IMR-90 (cell line): ENCODE results near the gene ST6GALNAC2. TPM values are rescaled to one million over a fixed set of nuclear protein-coding genes. Genes with fewer than 3 reads are reported as not detected.

Source experiments
- ATAC-seq: fragments of 200-7000 bp; cut with Tn5 transposase; 2 replicates; pipeline ENCODE4 v1.9.1; 2020; ENCODE audit warnings: low read depth, mild to moderate bottlenecking, moderate library complexity
- BruUV-seq: library from RNA; stranded (reverse); fragments of 400-500 nt; replicated peaks from 2 replicates; lab custom pipeline; 2021; lab: Mats Ljungman, UMichigan
- CTCF ChIA-PET: fragments of 300-600 bp; formaldehyde crosslinking; extraction: SDS; loops from one replicate; lab custom pipeline; 2021; ENCODE audit warnings: antibody characterized with exemption; lab: Yijun Ruan, JAX
- POLR2A ChIA-PET: fragments of 300-600 bp; sonication (Branson Sonifier 250); formaldehyde crosslinking; loops from one replicate; lab custom pipeline; 2022; ENCODE audit warnings: antibody characterized with exemption; ENCODE audit not compliant: unreplicated experiment; lab: Charles Lee
- DNase-seq: peaks from one replicate; pipeline ENCODE4 v3.0.0; 2013
- H2AFZ ChIP-seq: replicated peaks from 2 replicates; pipeline ENCODE3; 2013; ENCODE audit warnings: low read length, mild to moderate bottlenecking; ENCODE audit not compliant: poor library complexity
- H2AK5ac ChIP-seq: 2 replicates; pipeline ENCODE4 v1.6.1; 2013; ENCODE audit warnings: low read depth, low read length, inconsistent platforms
- H2AK9ac ChIP-seq: replicated peaks from 2 replicates; pipeline ENCODE3; 2013; ENCODE audit warnings: mild to moderate bottlenecking, low read depth, low read length, moderate library complexity; ENCODE audit not compliant: poor library complexity
- H2BK120ac ChIP-seq: 2 replicates; pipeline ENCODE4 v1.6.1; 2013; ENCODE audit warnings: low read depth, low read length, inconsistent platforms
- H2BK15ac ChIP-seq: 3 replicates; pipeline ENCODE4 v1.6.1; 2013; ENCODE audit warnings: low read depth, low read length, inconsistent platforms
- H2BK20ac ChIP-seq: 2 replicates; pipeline ENCODE4 v1.6.1; 2013; ENCODE audit warnings: low read depth, mild to moderate bottlenecking, inconsistent platforms, low read length, moderate library complexity
- H2BK5ac ChIP-seq: 2 replicates; pipeline ENCODE4 v1.6.1; 2013; ENCODE audit warnings: mild to moderate bottlenecking, low read depth, low read length, inconsistent platforms; ENCODE audit not compliant: poor library complexity, severe bottlenecking
- H3K14ac ChIP-seq: replicated peaks from 2 replicates; pipeline ENCODE4 v1.6.1; 2013; ENCODE audit warnings: low read depth, low read length, inconsistent platforms
- H3K18ac ChIP-seq: 2 replicates; pipeline ENCODE4 v1.6.1; 2013; ENCODE audit warnings: low read depth, low read length, control low read depth
- H3K23ac ChIP-seq: 2 replicates; pipeline ENCODE4 v1.6.1; 2013; ENCODE audit warnings: low read depth, low read length, inconsistent platforms
- H3K27ac ChIP-seq: 2 replicates; pipeline ENCODE4 v1.5.1; 2013; ENCODE audit warnings: mild to moderate bottlenecking, control low read depth, low read length; ENCODE audit not compliant: insufficient read depth
- H3K27me3 ChIP-seq: 2 replicates; pipeline ENCODE4 v1.6.1; 2013; ENCODE audit warnings: low read length; ENCODE audit not compliant: control insufficient read depth, insufficient read depth
- H3K36me3 ChIP-seq: 2 replicates; pipeline ENCODE4 v1.6.1; 2013; ENCODE audit warnings: low read length, mixed read lengths; ENCODE audit not compliant: control insufficient read depth, insufficient read depth
- H3K4ac ChIP-seq: 2 replicates; pipeline ENCODE4 v1.6.1; 2013; ENCODE audit warnings: low read depth, low read length, inconsistent platforms
- H3K4me1 ChIP-seq: 2 replicates; pipeline ENCODE4 v1.6.1; 2013; ENCODE audit warnings: low read length, mixed read lengths; ENCODE audit not compliant: control insufficient read depth, insufficient read depth
- H3K4me2 ChIP-seq: 2 replicates; pipeline ENCODE4 v1.6.1; 2013; ENCODE audit warnings: low read depth, mild to moderate bottlenecking, control low read depth, low read length, moderate library complexity
- H3K4me3 ChIP-seq: 2 replicates; pipeline ENCODE4 v1.5.1; 2013; ENCODE audit warnings: low read depth, mild to moderate bottlenecking, control low read depth, low read length, moderate library complexity; ENCODE audit not compliant: insufficient read depth
- H3K56ac ChIP-seq: 2 replicates; pipeline ENCODE4 v1.6.1; 2013; ENCODE audit warnings: low read length, inconsistent platforms; ENCODE audit not compliant: insufficient read depth; ENCODE audit errors: extremely low read depth
- H3K79me1 ChIP-seq, 2 experiments: 2 replicates each; pipeline ENCODE4 v1.6.1; 2013; ENCODE audit warnings: low read length in 2 of 2, inconsistent platforms in 1 of 2, low read depth in 1 of 2
- H3K9ac ChIP-seq: 2 replicates; pipeline ENCODE4 v1.6.1; 2013; ENCODE audit warnings: low read depth, low read length, control low read depth
- H3K9me1 ChIP-seq: 2 replicates; pipeline ENCODE4 v1.6.1; 2013; ENCODE audit warnings: low read length, inconsistent platforms; ENCODE audit not compliant: insufficient read depth
- H3K9me3 ChIP-seq: 2 replicates; pipeline ENCODE4 v1.6.1; 2013; ENCODE audit warnings: low read length; ENCODE audit not compliant: control insufficient read depth, insufficient read depth
- H4K20me1 ChIP-seq: 2 replicates; pipeline ENCODE4 v1.6.1; 2013; ENCODE audit warnings: low read length, inconsistent platforms; ENCODE audit not compliant: insufficient read depth
- H4K5ac ChIP-seq: 2 replicates; pipeline ENCODE4 v1.6.1; 2013; ENCODE audit warnings: mild to moderate bottlenecking, low read depth, low read length, control low read depth
- H4K8ac ChIP-seq, 2 experiments: 2 replicates each; pipeline ENCODE4 v1.6.1; 2013; ENCODE audit warnings: low read depth in 2 of 2, low read length in 2 of 2, control low read depth in 1 of 2, inconsistent platforms in 1 of 2
- H4K91ac ChIP-seq: 2 replicates; pipeline ENCODE4 v1.6.1; 2013; ENCODE audit warnings: low read depth, low read length, inconsistent platforms; ENCODE audit not compliant: insufficient read depth
- BHLHE40 ChIP-seq: fragments of 150-350 bp; IDR thresholded peaks from 2 replicates; pipeline ENCODE4 v1.6.1; 2016; ENCODE audit warnings: mild to moderate bottlenecking, low read depth, low read length
- CEBPB ChIP-seq: IDR thresholded peaks from 2 replicates; pipeline ENCODE4 v1.6.1; 2012; ENCODE audit warnings: low read depth, low read length, improper control_type of control experiment
- CHD1 ChIP-seq: IDR thresholded peaks from 2 replicates; pipeline ENCODE4 v1.6.1; 2012; ENCODE audit warnings: low read depth, low read length, improper control_type of control experiment
- FOS ChIP-seq: fragments of 150-350 bp; IDR thresholded peaks from 2 replicates; pipeline ENCODE4 v1.6.1; 2016; ENCODE audit warnings: low read depth, low read length
- MAFK ChIP-seq: IDR thresholded peaks from 2 replicates; pipeline ENCODE4 v1.6.1; 2012; ENCODE audit warnings: low read depth, low read length, improper control_type of control experiment
- MAZ ChIP-seq: IDR thresholded peaks from 2 replicates; pipeline ENCODE4 v1.6.1; 2012; ENCODE audit warnings: low read depth, mild to moderate bottlenecking, low read length, improper control_type of control experiment, moderate library complexity, borderline replicate concordance
- MXI1 ChIP-seq: IDR thresholded peaks from 2 replicates; pipeline ENCODE4 v1.6.1; 2012; ENCODE audit warnings: low read depth, mild to moderate bottlenecking, low read length, moderate library complexity, borderline replicate concordance
- NFE2L2 ChIP-seq: fragments of 150-350 bp; IDR thresholded peaks from 2 replicates; pipeline ENCODE4 v1.6.1; 2016; ENCODE audit warnings: low read depth, mild to moderate bottlenecking, low read length
- POLR2A ChIP-seq: IDR thresholded peaks from 2 replicates; pipeline ENCODE4 v1.6.1; 2012; ENCODE audit warnings: mild to moderate bottlenecking, low read depth, low read length
- RCOR1 ChIP-seq: IDR thresholded peaks from 2 replicates; pipeline ENCODE4 v1.6.1; 2012; ENCODE audit warnings: mild to moderate bottlenecking, low read length, improper control_type of control experiment; ENCODE audit not compliant: insufficient replicate concordance
- RFX5 ChIP-seq: IDR thresholded peaks from 2 replicates; pipeline ENCODE4 v1.8.0; 2012; ENCODE audit warnings: low read depth, mild to moderate bottlenecking, low read length, moderate library complexity
- SMC3 ChIP-seq: fragments of 150-350 bp; IDR thresholded peaks from 2 replicates; pipeline ENCODE4 v1.6.1; 2016; ENCODE audit warnings: low read depth, mild to moderate bottlenecking, antibody characterized with exemption, low read length, moderate library complexity
- WGBS, 2 experiments: methylation state at CpG; one replicate each; pipeline versions ENCODE4 v1.1.5 to v1.1.7; 2013; ENCODE audit warnings: missing lambda C conversion rate in 2 of 2; ENCODE audit not compliant: insufficient read length in 1 of 2; ENCODE audit errors: extremely low coverage in 2 of 2; 5-methylcytosine and 5-hydroxymethylcytosine counted together
- dilution Hi-C: fragments of 300-500 bp; cut with HindIII; formaldehyde crosslinking; loops from one replicate; pipeline ENCODE4 v1.14.3; 2018; ENCODE audit warnings: low sequenced_read_pairs; ENCODE audit not compliant: unreplicated experiment
- in situ Hi-C: fragments of 300-500 bp; cut with MboI; formaldehyde crosslinking; loops from 3 replicates; pipeline ENCODE4 v1.14.3; 2019; ENCODE audit warnings: low sequenced_read_pairs, inconsistent platforms, mixed read lengths
- intact Hi-C: fragments of 100-400 bp; cut with micrococcal nuclease; formaldehyde crosslinking; loops from 2 replicates; pipeline ENCODE4 v1.10.0; 2022
- polyA plus RNA-seq, 3 experiments: library from polyadenylated mRNA; depleted of rRNA; stranded (reverse); fragments of >200 nt; gene quantifications; 2 replicates each; pipeline ENCODE4 v1.2.3, GENCODE V29; 2012; ENCODE audit warnings: low replicate concordance in 1 of 3
- total RNA-seq: library from RNA; depleted of rRNA; stranded (reverse); fragments of >200 nt; gene quantifications from 2 replicates; pipeline ENCODE4 v1.2.3, GENCODE V29; 2012
- TF ChIP-seq, protein P1 (sequence below): fragments of 150-350 bp; IDR thresholded peaks from 2 replicates; pipeline ENCODE4 v1.6.1; 2017; ENCODE audit warnings: mild to moderate bottlenecking, antibody characterized with exemption, low read length, low read depth
- TF ChIP-seq, protein P2 (sequence below): fragments of 150-350 bp; IDR thresholded peaks from 2 replicates; pipeline ENCODE4 v1.6.1; 2016; ENCODE audit warnings: low read depth, mild to moderate bottlenecking, low read length, moderate library complexity, borderline replicate concordance
- TF ChIP-seq, protein P3 (sequence below): conservative IDR thresholded peaks from 2 replicates; pipeline ENCODE4 v1.5.1; 2012; ENCODE audit warnings: mild to moderate bottlenecking, low read depth, low read length, improper control_type of control experiment

Gene ST6GALNAC2
- total and polyA plus RNA-seq, 2 of the 4 experiments (the other 2 are of a cell fraction), result 0.10 TPM; not detected in 1

DNA sequence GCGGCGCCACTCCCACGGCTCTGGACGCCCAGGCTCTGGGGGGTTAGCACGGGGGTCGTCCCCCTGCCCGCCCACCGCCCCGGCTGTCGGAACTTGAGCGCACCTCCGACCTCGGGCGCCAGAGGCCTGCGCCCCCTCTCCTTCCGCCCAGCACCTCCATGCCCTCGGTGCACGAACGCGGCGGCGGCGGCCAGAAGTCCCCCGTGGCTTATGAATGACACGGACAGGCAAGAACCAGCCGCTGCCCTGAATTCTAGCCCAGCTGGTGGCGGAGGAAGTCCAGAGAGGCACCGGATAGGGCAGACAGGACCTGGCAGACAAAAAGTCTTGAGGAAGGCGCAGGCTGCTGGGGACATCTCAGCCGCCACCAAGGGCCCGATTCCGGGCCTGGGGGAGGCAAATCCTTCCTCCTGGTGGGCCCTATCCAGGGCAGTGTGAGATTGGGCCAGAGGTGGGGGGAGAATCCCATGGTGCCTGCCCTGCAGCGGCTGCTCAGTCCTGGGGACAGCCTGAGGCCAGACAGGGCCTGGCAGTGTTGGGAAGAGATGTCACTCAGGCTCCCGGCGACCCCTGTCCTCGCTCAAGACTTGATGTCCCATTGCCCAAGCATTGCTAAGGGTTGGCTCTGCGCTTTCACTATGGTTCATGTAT lies 47.3 kb downstream of the ST6GALNAC2 start:
- intact Hi-C loops, result loop anchor here (10.0 kb wide), 1 partner anchor 526 kb away; no protein-coding TSS in a partner anchor
- Histone ChIP-seq H3K4me3 (peak overlapping the region; percentile 46; the same call in 1 of the 2 replicates), H2AK9ac (peak overlapping the region; percentile 9), H2AK5ac (0 out of 2 replicates have a peak overlapping the region, but pooled peaks have one; percentile 33), H2BK20ac (no peak overlapping the region), H4K5ac (no peak overlapping the region), H4K20me1 (no peaks in the 10 kb centered on the region), H3K27me3 (peaks cover 2% of the 10 kb centered on the region; the same call in 1 of the 2 replicates), H3K14ac (no peak overlapping the region), H3K4ac (peak overlapping the region; percentile 47), H3K79me1 (no peaks in the 10 kb centered on the region; a peak in 1 of 4 replicates), H3K18ac (no peak overlapping the region), H4K91ac (no peak overlapping the region), H3K23ac (no peak overlapping the region), H3K4me1 (peaks cover 10% of the 10 kb centered on the region), H3K9ac (peak overlapping the region; percentile 15; the same call in 1 of the 2 replicates), H3K56ac (no peak overlapping the region), H3K27ac (no peak overlapping the region), H3K4me2 (no peak overlapping the region), H2BK5ac (no peak overlapping the region), H2BK120ac (no peak overlapping the region), H3K36me3 (no peaks in the 10 kb centered on the region; the same call in 1 of the 2 replicates), H3K9me1 (peaks cover 11% of the 10 kb centered on the region), H2AFZ (peak overlapping the region; percentile 86), H4K8ac (peak overlapping the region in 1 of 2 experiments; percentile 29; a peak in 1 of 4 replicates), H3K9me3 (no peaks in the 10 kb centered on the region), H2BK15ac (no peak overlapping the region)
- ChIA-PET POLR2A (no interaction called here), CTCF (no interaction called here)
- ATAC-seq (no peak), DNase-seq (no peak)
- no TSS peak for BruUV-seq
- dilution Hi-C loops, result no loop called here
- in situ Hi-C loops, result no loop called here
- WGBS, 2 experiments, result 48% methylated on average over 13 of the region's 37 CpGs; no CpG with 5 or more reads in 1 of the 2 experiments
- TF ChIP-seq CEBPB (no peak), SMC3 (no peak), CHD1 (no peak), RCOR1 (no peak), MAFK (no peak), FOS (no peak), MXI1 (no peak), MAZ (no peak), POLR2A (no peak), BHLHE40 (no peak), NFE2L2 (no peak), RFX5 (no peak)
- TF ChIP-seq, protein P1, sequence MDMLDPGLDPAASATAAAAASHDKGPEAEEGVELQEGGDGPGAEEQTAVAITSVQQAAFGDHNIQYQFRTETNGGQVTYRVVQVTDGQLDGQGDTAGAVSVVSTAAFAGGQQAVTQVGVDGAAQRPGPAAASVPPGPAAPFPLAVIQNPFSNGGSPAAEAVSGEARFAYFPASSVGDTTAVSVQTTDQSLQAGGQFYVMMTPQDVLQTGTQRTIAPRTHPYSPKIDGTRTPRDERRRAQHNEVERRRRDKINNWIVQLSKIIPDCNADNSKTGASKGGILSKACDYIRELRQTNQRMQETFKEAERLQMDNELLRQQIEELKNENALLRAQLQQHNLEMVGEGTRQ, result no peak
- TF ChIP-seq, protein P2, sequence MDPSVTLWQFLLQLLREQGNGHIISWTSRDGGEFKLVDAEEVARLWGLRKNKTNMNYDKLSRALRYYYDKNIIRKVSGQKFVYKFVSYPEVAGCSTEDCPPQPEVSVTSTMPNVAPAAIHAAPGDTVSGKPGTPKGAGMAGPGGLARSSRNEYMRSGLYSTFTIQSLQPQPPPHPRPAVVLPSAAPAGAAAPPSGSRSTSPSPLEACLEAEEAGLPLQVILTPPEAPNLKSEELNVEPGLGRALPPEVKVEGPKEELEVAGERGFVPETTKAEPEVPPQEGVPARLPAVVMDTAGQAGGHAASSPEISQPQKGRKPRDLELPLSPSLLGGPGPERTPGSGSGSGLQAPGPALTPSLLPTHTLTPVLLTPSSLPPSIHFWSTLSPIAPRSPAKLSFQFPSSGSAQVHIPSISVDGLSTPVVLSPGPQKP, result no peak
- TF ChIP-seq, protein P3, sequence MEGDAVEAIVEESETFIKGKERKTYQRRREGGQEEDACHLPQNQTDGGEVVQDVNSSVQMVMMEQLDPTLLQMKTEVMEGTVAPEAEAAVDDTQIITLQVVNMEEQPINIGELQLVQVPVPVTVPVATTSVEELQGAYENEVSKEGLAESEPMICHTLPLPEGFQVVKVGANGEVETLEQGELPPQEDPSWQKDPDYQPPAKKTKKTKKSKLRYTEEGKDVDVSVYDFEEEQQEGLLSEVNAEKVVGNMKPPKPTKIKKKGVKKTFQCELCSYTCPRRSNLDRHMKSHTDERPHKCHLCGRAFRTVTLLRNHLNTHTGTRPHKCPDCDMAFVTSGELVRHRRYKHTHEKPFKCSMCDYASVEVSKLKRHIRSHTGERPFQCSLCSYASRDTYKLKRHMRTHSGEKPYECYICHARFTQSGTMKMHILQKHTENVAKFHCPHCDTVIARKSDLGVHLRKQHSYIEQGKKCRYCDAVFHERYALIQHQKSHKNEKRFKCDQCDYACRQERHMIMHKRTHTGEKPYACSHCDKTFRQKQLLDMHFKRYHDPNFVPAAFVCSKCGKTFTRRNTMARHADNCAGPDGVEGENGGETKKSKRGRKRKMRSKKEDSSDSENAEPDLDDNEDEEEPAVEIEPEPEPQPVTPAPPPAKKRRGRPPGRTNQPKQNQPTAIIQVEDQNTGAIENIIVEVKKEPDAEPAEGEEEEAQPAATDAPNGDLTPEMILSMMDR, result no peak
